ENCODE results near the gene CEP85. TPM values are rescaled to one million over a fixed set of nuclear protein-coding genes. Genes with fewer than 3 reads are reported as not detected.

The CEP85 gene
- total and polyA plus RNA-seq, 9 of the 15 experiments (the other 6 are each of a cell fraction or from before 2014, with no cell fraction given): 42.1 to 140 (median 92.6) TPM

- TF ChIP-seq REST (IDR thresholded peaks at IDR 0.05; ENCODE audit: borderline replicate concordance) (peak; percentile 89), REST (CRISPR knock-in tag; IDR thresholded peaks at IDR 0.05; ENCODE audit: low read depth) (0 out of 2 replicates have a peak, but pooled peaks have one; percentile 18), ZBTB8A (IDR thresholded peaks at IDR 0.05; ENCODE audit: partially characterized antibody) (no peak), ZNF146 (CRISPR knock-in tag; IDR thresholded peaks at IDR 0.05; ENCODE audit: unreplicated experiment) (no peak), POLR2B (IDR thresholded peaks at IDR 0.05; ENCODE audit: low read depth, partially characterized antibody) (no peak), ZBTB34 (CRISPR knock-in tag; IDR thresholded peaks at IDR 0.05) (no peak), BDP1 (IDR thresholded peaks at IDR 0.05; ENCODE audit: insufficient read depth, insufficient read length) (no peak), MCM3 (IDR thresholded peaks at IDR 0.05) (no peak), CCNT2 (IDR thresholded peaks at IDR 0.05; ENCODE audit: borderline replicate concordance, extremely low read depth, insufficient read length, low read depth, low read length) (no peak), FOXP4 (CRISPR knock-in tag; IDR thresholded peaks at IDR 0.05; ENCODE audit: borderline replicate concordance) (no peak), ZNF347 (CRISPR knock-in tag; IDR thresholded peaks at IDR 0.05; ENCODE audit: low read depth) (no peak), ZNF282 (CRISPR knock-in tag; IDR thresholded peaks at IDR 0.05) (no peak), NR3C1 (CRISPR knock-in tag; IDR thresholded peaks at IDR 0.05) (no peak), U2AF2 (optimal IDR thresholded peaks at IDR 0.05; ENCODE audit: low read depth, low read length) (no peak)
Measured at GRCh38 chr1:26275580-26276431, 41.8 kb downstream of the CEP85 start (continued).

All from K562 (cell line).